ENCODE measurements around the gene RAP1B. TPM values are rescaled to one million over a fixed set of nuclear protein-coding genes. Genes with fewer than 3 reads are reported as not detected.

Gene RAP1B
- 185 and 192 TPM in 2 replicates for total RNA-seq

GRCh38 chr12:68610370-68611093, at the start of gene RAP1B:
TSS of gene RAP1B (plus strand) at chr12:68610899. CDS start at chr12:68648725, 37,826 bp downstream.

GRCh38 chr12:68686595-68687521, 76.2 kb downstream of the RAP1B start, which contains the start of gene NUP107:
TSS of gene NUP107 (plus strand) at chr12:68686978. CDS start at chr12:68687066, 88 bp downstream.

Small RNA genes lying within 50 kb of the gene (small RNA-seq; reads per million reads assigned to genes)
- gene RF00017 (ENCODE audit: low replicate concordance) (not detected), gene SNORA70G (ENCODE audit: low replicate concordance) (0.16 reads per million)

Other genes starting within 250 kb of the RAP1B start
- gene NUP107, start 76.1 kb downstream of the RAP1B start, total RNA-seq = 25.4 and 75.3 TPM in 2 replicates
- gene SLC35E3, start 135.3 kb downstream of the RAP1B start, total RNA-seq = 4.4 and 6.4 TPM in 2 replicates
- 255 and 294 TPM in 2 replicates for gene MDM2, start 197.3 kb downstream of the RAP1B start, total RNA-seq